HG03354 (cell line): Measurements from ENCODE around the gene CACNA1C.
A peak's percentile ranks its signal among the peaks of the same experiment; 100 is the strongest.

Experiments
- ATAC-seq: cut with Tn5 transposase; IDR thresholded peaks from one replicate; pipeline ENCODE4 v1.9.1; 2021; ENCODE audit warnings: mild to moderate bottlenecking; ENCODE audit not compliant: unreplicated experiment, poor library complexity, severe bottlenecking

The CACNA1C gene

GRCh38 chr12:2387103-2387834 is 334.5 kb downstream of the CACNA1C start:
- ATAC-seq = peak; percentile 78

- ATAC-seq = no peak
These were observed 336.4 kb downstream of the CACNA1C start for GRCh38 chr12:2389079-2389790.

GRCh38 chr12:2390133-2390532 is 337.3 kb downstream of the CACNA1C start:
- no peak for ATAC-seq

GRCh38 chr12:2390850-2391390 is 338.1 kb downstream of the CACNA1C start:
- ATAC-seq = no peak

- ATAC-seq = no peak
These were observed 339.0 kb downstream of the CACNA1C start for GRCh38 chr12:2391740-2392331.

GRCh38 chr12:2393016-2393415 is 340.2 kb downstream of the CACNA1C start:
- ATAC-seq = no peak

GRCh38 chr12:2393996-2394395 is 341.2 kb downstream of the CACNA1C start:
- ATAC-seq = no peak

- ATAC-seq = no peak
These were observed 342.7 kb downstream of the CACNA1C start for GRCh38 chr12:2395354-2395977.

- no peak for ATAC-seq
These were observed 343.7 kb downstream of the CACNA1C start for GRCh38 chr12:2396448-2396871.

GRCh38 chr12:2397356-2398045 is 344.7 kb downstream of the CACNA1C start:
- no peak for ATAC-seq

GRCh38 chr12:2401040-2401439 is 348.3 kb downstream of the CACNA1C start:
- ATAC-seq = no peak

- no peak for ATAC-seq
These were observed 349.3 kb downstream of the CACNA1C start for GRCh38 chr12:2402073-2402579.

GRCh38 chr12:2403221-2403976 is 350.6 kb downstream of the CACNA1C start:
- ATAC-seq = no peak

- ATAC-seq = no peak
These were observed 352.3 kb downstream of the CACNA1C start for GRCh38 chr12:2405039-2405438.

GRCh38 chr12:2406903-2407302 is 354.1 kb downstream of the CACNA1C start:
- ATAC-seq = no peak

- ATAC-seq = no peak
These were observed 355.5 kb downstream of the CACNA1C start for GRCh38 chr12:2408262-2408661.

GRCh38 chr12:2409656-2410265 is 357.0 kb downstream of the CACNA1C start:
- ATAC-seq = no peak

- no peak for ATAC-seq
These were observed 357.7 kb downstream of the CACNA1C start for GRCh38 chr12:2410496-2410895.
